ENCODE measurements around the gene ADAMTS18.

The ADAMTS18 gene

GRCh38 chr16:77396461-77396860 lies 38.4 kb downstream of the ADAMTS18 start:
- no peak for DNase-seq (ENCODE audit: low read depth)

GRCh38 chr16:77394699-77395098 lies 40.1 kb downstream of the ADAMTS18 start:
- DNase-seq (ENCODE audit: low read depth): no peak

GRCh38 chr16:77393955-77394354 lies 40.9 kb downstream of the ADAMTS18 start:
- no peak for DNase-seq (ENCODE audit: low read depth)

- no peak for DNase-seq (ENCODE audit: low read depth)
These were observed 47.0 kb downstream of the ADAMTS18 start for GRCh38 chr16:77387815-77388209.

- no peak for DNase-seq (ENCODE audit: low read depth)
These were observed 47.7 kb downstream of the ADAMTS18 start for GRCh38 chr16:77386831-77387814.

GRCh38 chr16:77385481-77385880 lies 49.4 kb downstream of the ADAMTS18 start:
- no peak for DNase-seq (ENCODE audit: low read depth)

- no peak for DNase-seq (ENCODE audit: low read depth)
These were observed 51.1 kb downstream of the ADAMTS18 start for GRCh38 chr16:77383606-77384187.

- no peak for DNase-seq (ENCODE audit: low read depth)
These were observed 58.5 kb downstream of the ADAMTS18 start for GRCh38 chr16:77376358-77376757.

GRCh38 chr16:77375396-77375795 lies 59.4 kb downstream of the ADAMTS18 start:
- no peak for DNase-seq (ENCODE audit: low read depth)

GRCh38 chr16:77374384-77374783 lies 60.5 kb downstream of the ADAMTS18 start:
- no peak for DNase-seq (ENCODE audit: low read depth)

GRCh38 chr16:77373726-77374125 lies 61.1 kb downstream of the ADAMTS18 start:
- DNase-seq (ENCODE audit: low read depth): no peak

- no peak for DNase-seq (ENCODE audit: low read depth)
These were observed 70.1 kb downstream of the ADAMTS18 start for GRCh38 chr16:77364770-77365169.

- no peak for DNase-seq (ENCODE audit: low read depth)
These were observed 75.8 kb downstream of the ADAMTS18 start for GRCh38 chr16:77359065-77359502.

- DNase-seq (ENCODE audit: low read depth): no peak
These were observed 81.1 kb downstream of the ADAMTS18 start for GRCh38 chr16:77353587-77354263.

- no peak for DNase-seq (ENCODE audit: low read depth)
These were observed 90.5 kb downstream of the ADAMTS18 start for GRCh38 chr16:77344341-77344740.

GRCh38 chr16:77336637-77337036 lies 98.2 kb downstream of the ADAMTS18 start:
- no peak for DNase-seq (ENCODE audit: low read depth)

GRCh38 chr16:77335652-77336234 lies 99.1 kb downstream of the ADAMTS18 start:
- no peak for DNase-seq (ENCODE audit: low read depth)

GRCh38 chr16:77332792-77333191 lies 102.0 kb downstream of the ADAMTS18 start:
- DNase-seq (ENCODE audit: low read depth): no peak

- DNase-seq (ENCODE audit: low read depth): no peak
These were observed 102.8 kb downstream of the ADAMTS18 start for GRCh38 chr16:77331802-77332586.

- no peak for DNase-seq (ENCODE audit: low read depth)
These were observed 103.8 kb downstream of the ADAMTS18 start for GRCh38 chr16:77331043-77331442.

GRCh38 chr16:77330332-77331042 lies 104.3 kb downstream of the ADAMTS18 start:
- DNase-seq (ENCODE audit: low read depth): no peak
